H1 (cell line): ENCODE data around the gene ZNF100.

Experiments
- ATF2 ChIP-seq: IDR thresholded peaks from 2 replicates; pipeline ENCODE4 v1.6.1; 2012; ENCODE audit warnings: low read length, inconsistent platforms
- RNF2 ChIP-seq: fragments of 200-900, 300-1000 bp; sonication (generic); IDR thresholded peaks from 2 replicates; pipeline ENCODE4 v1.7.1; 2016; ENCODE audit warnings: borderline replicate concordance, low read depth, mild to moderate bottlenecking, antibody characterized with exemption, low read length; ENCODE audit not compliant: poor library complexity, severe bottlenecking; ENCODE audit errors: missing control alignments
- TCF12 ChIP-seq: IDR thresholded peaks from 2 replicates; pipeline ENCODE4 v1.6.1; 2011; ENCODE audit warnings: low read depth, mild to moderate bottlenecking, low read length
- USF2 ChIP-seq: IDR thresholded peaks from 2 replicates; pipeline ENCODE4 v1.6.1; 2011; ENCODE audit warnings: low read length, improper control_type of control experiment

- peak; percentile 76 for TF ChIP-seq USF2
- TF ChIP-seq ATF2: no peak
- no peak for TF ChIP-seq RNF2
- no peak for TF ChIP-seq TCF12
These were observed 68.2 kb downstream of the ZNF100 start for GRCh38 chr19:21699197-21699596.
